ENCODE measurements around the gene APOOL.
A peak's percentile ranks its signal among the peaks of the same experiment; 100 is the strongest.

Gene APOOL

GRCh38 chrX:85084770-85085393 is 81.2 kb downstream of the APOOL start:
- DNase-seq: peak in 1 of 2 donors; percentile 33

- no peak for DNase-seq
Measured at GRCh38 chrX:85089321-85089840, 85.7 kb downstream of the APOOL start.

GRCh38 chrX:85107407-85107806 is 103.7 kb downstream of the APOOL start:
- DNase-seq: no peak

GRCh38 chrX:85108165-85108564 is 104.5 kb downstream of the APOOL start:
- no peak for DNase-seq

GRCh38 chrX:85109235-85109634 is 105.6 kb downstream of the APOOL start:
- DNase-seq: no peak

GRCh38 chrX:85111347-85111746 is 107.7 kb downstream of the APOOL start:
- DNase-seq: peak in 1 of 2 donors; percentile 4

GRCh38 chrX:85112293-85112692 is 108.6 kb downstream of the APOOL start:
- DNase-seq: no peak

GRCh38 chrX:85113746-85114145 is 110.1 kb downstream of the APOOL start:
- DNase-seq: no peak

- no peak for DNase-seq
Measured at GRCh38 chrX:85114171-85114570, 110.5 kb downstream of the APOOL start.

GRCh38 chrX:85114776-85115175 is 111.1 kb downstream of the APOOL start:
- no peak for DNase-seq

- no peak for DNase-seq
Measured at GRCh38 chrX:85115252-85115651, 111.6 kb downstream of the APOOL start.

- DNase-seq: no peak
Measured at GRCh38 chrX:85136409-85136808, 132.7 kb downstream of the APOOL start.

GRCh38 chrX:85139422-85139821 is 135.7 kb downstream of the APOOL start:
- DNase-seq: no peak

GRCh38 chrX:85140964-85141363 is 137.3 kb downstream of the APOOL start:
- no peak for DNase-seq
